Testis (tissue), 3 donors: Measurements from ENCODE around the gene SP4. TPM values are rescaled to one million over a fixed set of nuclear protein-coding genes. Genes with fewer than 3 reads are reported as not detected.

ENCODE experiments used
- DNase-seq: peaks from one replicate; pipeline ENCODE4 v3.0.0-alpha.2; 2019
- H3K27ac ChIP-seq, 2 donors: fragments of 200-600 bp; sonication (generic); one replicate each; pipeline ENCODE4 v1.5.1; 2019
- H3K27me3 ChIP-seq: fragments of 200-600 bp; sonication (generic); one replicate; pipeline ENCODE4 v1.5.1; 2019
- H3K36me3 ChIP-seq: fragments of 200-600 bp; sonication (generic); one replicate; pipeline ENCODE4 v1.5.1; 2017; ENCODE audit warnings: low read depth; ENCODE audit errors: missing control alignments
- H3K4me1 ChIP-seq: fragments of 200-600 bp; sonication (generic); one replicate; pipeline ENCODE4 v1.5.1; 2019
- H3K4me3 ChIP-seq, 2 donors: fragments of 200-600 bp; sonication (generic); one replicate each; pipeline ENCODE4 v1.5.1; 2017 to 2019
- H3K9me3 ChIP-seq: fragments of 200-600 bp; sonication (generic); one replicate; pipeline ENCODE4 v1.5.1; 2017
- CTCF ChIP-seq, 3 experiments: fragments of 450-650 bp in 2 of 3; fragments of 200-600 bp in 1 of 3; sonication (generic) in 1 of 3; IDR thresholded peaks; one replicate each; pipeline ENCODE4 v1.5.1; 2016 to 2019; ENCODE audit warnings: antibody characterized with exemption in 3 of 3, mild to moderate bottlenecking in 2 of 3, moderate library complexity in 1 of 3
- POLR2A ChIP-seq: fragments of 450-650 bp; IDR thresholded peaks from one replicate; pipeline ENCODE4 v1.6.1; 2017; ENCODE audit warnings: antibody characterized with exemption, mild to moderate bottlenecking, moderate library complexity
- WGBS, 2 donors: methylation state at CpG; one replicate each; pipeline ENCODE4 v1.1.5; 2018; 5-methylcytosine and 5-hydroxymethylcytosine counted together
- intact Hi-C: fragments of 100-400 bp; cut with DNase I; formaldehyde crosslinking; loops from one replicate; pipeline ENCODE4 v1.15.1; 2023; ENCODE audit warnings: low total_unique reads
- polyA plus RNA-seq: library from polyadenylated mRNA; stranded (reverse); fragments of 350-450 nt; fragmentation: Illumina TruSeq; extraction: RNeasy Lipid Tissue Mini Kit (QIAGEN cat#74804); gene quantifications from one replicate; pipeline ENCODE4 v1.2.3, GENCODE V29; 2014; ENCODE audit warnings: low read depth, low replicate concordance; ENCODE audit not compliant: insufficient read depth
- total RNA-seq, 2 donors: library from RNA; depleted of rRNA; stranded (reverse); fragments of >200 nt; gene quantifications; one replicate each; pipeline ENCODE4 v1.2.3, GENCODE V29; 2016

Gene SP4
- total and polyA plus RNA-seq, 3 donors from 2014 or later, result 6.0 to 14.7 (median 13.6) TPM

GRCh38 chr7:21429786-21430574 is 2.1 kb downstream of the SP4 start:
- no peak for TF ChIP-seq CTCF (IDR thresholded peaks at IDR 0.05)
- TF ChIP-seq POLR2A, result no peak
- DNase-seq, result no peak
- Histone ChIP-seq H3K4me3 (no peak overlapping the region), H3K4me1 (no peaks in the 10 kb centered on the region), H3K27me3 (no peaks in the 10 kb centered on the region), H3K27ac (no peak overlapping the region), H3K9me3 (no peaks in the 10 kb centered on the region), H3K36me3 (no peaks in the 10 kb centered on the region)
- 33 to 58% methylated on average over 5 to 8 of the region's 8 CpGs for WGBS, 2 donors
- intact Hi-C loops, result no loop called here

DNA sequence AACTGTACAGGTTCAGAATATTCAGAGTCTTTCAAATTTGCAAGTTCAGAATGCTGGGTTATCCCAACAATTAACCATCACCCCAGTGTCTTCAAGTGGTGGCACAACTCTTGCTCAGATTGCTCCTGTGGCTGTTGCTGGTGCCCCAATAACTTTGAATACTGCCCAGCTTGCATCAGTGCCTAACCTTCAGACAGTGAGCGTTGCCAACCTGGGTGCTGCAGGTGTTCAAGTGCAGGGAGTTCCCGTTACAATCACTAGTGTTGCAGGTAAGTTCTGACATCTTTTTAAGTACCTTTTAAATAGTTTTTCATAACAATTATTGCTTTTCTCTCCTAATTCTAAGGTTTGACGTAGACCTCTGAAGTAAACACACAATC is 2.7 kb downstream of the SP4 start:
- Histone ChIP-seq H3K27ac (no peak overlapping the region), H3K9me3 (no peaks in the 10 kb centered on the region), H3K36me3 (no peaks in the 10 kb centered on the region), H3K27me3 (no peaks in the 10 kb centered on the region), H3K4me3 (no peak overlapping the region), H3K4me1 (no peaks in the 10 kb centered on the region)
- WGBS, 2 donors, result 88 to 94% methylated on average over 3 of the region's 3 CpGs
- intact Hi-C loops, result no loop called here
- TF ChIP-seq POLR2A, result no peak
- TF ChIP-seq CTCF (IDR thresholded peaks at IDR 0.05), result no peak
- no peak for DNase-seq

DNA sequence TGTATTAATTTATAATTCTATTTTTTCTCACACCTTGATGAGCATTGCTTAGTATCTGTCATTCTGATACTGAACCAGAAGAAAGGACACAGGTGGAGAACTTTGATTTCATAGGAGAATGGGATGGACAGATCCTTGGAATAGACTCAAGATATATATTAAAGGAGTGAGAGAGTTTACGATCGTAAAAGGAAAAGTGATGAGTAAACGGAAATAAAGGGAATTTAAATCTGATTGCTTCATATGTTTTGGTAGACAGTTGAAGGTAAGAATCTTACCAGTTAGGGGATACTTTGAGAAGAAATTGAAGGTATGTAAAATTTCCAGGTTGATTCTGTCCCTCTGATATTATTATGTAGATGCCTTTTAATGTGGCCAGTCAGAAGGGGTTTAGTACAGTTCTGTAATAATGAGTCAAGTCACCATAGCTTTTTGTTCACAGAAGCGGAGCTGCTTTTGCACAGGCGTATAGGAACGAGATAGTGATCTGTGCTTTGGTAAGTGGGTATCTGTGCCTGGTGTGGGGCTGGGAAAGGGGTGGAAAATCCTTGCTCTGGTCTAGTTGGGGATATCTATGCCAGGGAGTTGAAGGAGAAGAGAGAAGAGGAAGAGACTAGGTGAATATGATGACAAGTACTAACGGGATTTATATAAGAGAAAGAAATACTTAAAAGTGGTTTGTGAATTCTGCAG is 15.4 kb downstream of the SP4 start:
- 93 to 96% methylated on average over 7 of the region's 7 CpGs for WGBS, 2 donors
- Histone ChIP-seq H3K9me3 (no peaks in the 10 kb centered on the region), H3K27me3 (no peaks in the 10 kb centered on the region), H3K4me3 (no peak overlapping the region), H3K27ac (no peak overlapping the region), H3K36me3 (no peaks in the 10 kb centered on the region), H3K4me1 (no peaks in the 10 kb centered on the region)
- intact Hi-C loops, result no loop called here
- no peak for TF ChIP-seq CTCF (IDR thresholded peaks at IDR 0.05)
- TF ChIP-seq POLR2A, result no peak
- no peak for DNase-seq

DNA sequence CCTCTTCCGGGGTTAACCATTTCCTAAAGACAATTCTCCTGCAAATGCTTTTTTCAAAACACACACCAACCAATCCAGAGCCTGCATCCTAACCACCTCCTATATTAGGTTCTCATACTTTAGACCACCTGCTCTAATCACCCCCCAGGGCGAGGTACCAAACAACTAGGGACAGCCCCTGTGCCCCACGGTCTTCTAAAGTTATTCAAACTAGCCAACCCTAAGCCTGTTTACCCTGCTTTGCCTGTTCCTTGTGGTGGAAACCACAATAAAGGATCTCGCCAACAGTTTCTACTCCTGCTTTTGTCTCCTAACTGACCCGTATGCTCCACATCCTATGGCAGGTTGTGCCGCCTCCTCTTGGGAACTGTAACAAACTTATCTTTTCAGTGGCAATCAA is 21.1 kb downstream of the SP4 start:
- WGBS, 2 donors, result 90 to 93% methylated on average over 6 of the region's 6 CpGs
- Histone ChIP-seq H3K4me3 (no peak overlapping the region), H3K27me3 (no peaks in the 10 kb centered on the region), H3K36me3 (no peaks in the 10 kb centered on the region), H3K27ac (no peak overlapping the region), H3K4me1 (no peaks in the 10 kb centered on the region), H3K9me3 (no peaks in the 10 kb centered on the region)
- TF ChIP-seq CTCF (IDR thresholded peaks at IDR 0.05) (no peak), POLR2A (no peak)
- intact Hi-C loops, result no loop called here
- DNase-seq, result no peak
